ENCODE results near the gene PRKCB. TPM values are rescaled to one million over a fixed set of nuclear protein-coding genes. Genes with fewer than 3 reads are reported as not detected.

PRKCB gene
- total and polyA plus RNA-seq, 7 donors, result 0.13 to 1.5 (median 0.83) TPM

GRCh38 chr16:24009098-24009497 is 173.3 kb downstream of the PRKCB start:
- Histone ChIP-seq H3K4me3 (no peak overlapping the region), H3K27me3 (ENCODE audit: insufficient read depth in 3 of 3, low read length in 2 of 3) (peaks cover 0 to 5% (median 3%) of the 10 kb centered on the region in 3 donors), H3K4me1 (no peaks in the 10 kb centered on the region), H3K9me3 (no peaks in the 10 kb centered on the region), H3K36me3 (ENCODE audit: insufficient read depth in 1 of 2, low read depth in 1 of 2) (no peaks in the 10 kb centered on the region), H3K27ac (no peak overlapping the region)
- intact Hi-C loops (cut with DNase I), result no loop called here
- DNase-seq (no peak), ATAC-seq (no peak)
- TF ChIP-seq, protein P1, sequence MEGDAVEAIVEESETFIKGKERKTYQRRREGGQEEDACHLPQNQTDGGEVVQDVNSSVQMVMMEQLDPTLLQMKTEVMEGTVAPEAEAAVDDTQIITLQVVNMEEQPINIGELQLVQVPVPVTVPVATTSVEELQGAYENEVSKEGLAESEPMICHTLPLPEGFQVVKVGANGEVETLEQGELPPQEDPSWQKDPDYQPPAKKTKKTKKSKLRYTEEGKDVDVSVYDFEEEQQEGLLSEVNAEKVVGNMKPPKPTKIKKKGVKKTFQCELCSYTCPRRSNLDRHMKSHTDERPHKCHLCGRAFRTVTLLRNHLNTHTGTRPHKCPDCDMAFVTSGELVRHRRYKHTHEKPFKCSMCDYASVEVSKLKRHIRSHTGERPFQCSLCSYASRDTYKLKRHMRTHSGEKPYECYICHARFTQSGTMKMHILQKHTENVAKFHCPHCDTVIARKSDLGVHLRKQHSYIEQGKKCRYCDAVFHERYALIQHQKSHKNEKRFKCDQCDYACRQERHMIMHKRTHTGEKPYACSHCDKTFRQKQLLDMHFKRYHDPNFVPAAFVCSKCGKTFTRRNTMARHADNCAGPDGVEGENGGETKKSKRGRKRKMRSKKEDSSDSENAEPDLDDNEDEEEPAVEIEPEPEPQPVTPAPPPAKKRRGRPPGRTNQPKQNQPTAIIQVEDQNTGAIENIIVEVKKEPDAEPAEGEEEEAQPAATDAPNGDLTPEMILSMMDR (IDR thresholded peaks at IDR 0.05), result no peak
- 56 to 75% (median 59%) methylated on average over 4 of the region's 4 CpGs for WGBS, 3 donors

DNA sequence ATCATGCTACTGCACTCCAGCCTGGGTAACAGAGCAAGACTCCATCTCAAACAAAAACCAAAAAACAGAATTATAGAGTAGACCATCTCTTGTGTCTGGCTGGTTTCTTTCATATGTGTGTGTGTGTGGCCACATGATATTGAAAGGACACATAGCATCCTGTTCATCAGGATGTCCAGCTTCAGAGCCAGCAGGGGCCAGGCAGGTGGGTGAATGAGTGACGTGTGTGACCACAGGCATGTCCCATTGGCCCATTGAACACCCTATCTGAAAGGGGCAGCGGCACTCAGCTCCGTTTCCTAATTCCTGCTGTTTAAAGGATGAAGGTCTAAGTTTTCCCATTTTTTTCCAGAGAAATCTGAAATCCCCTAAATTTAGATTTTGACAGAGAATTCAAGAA is 174.2 kb downstream of the PRKCB start:
- peaks cover 0 to 3% (median under 1%) of the 10 kb centered on the region in 3 donors for H3K27me3 ChIP-seq (ENCODE audit: insufficient read depth in 3 of 3, low read length in 2 of 3)

DNA sequence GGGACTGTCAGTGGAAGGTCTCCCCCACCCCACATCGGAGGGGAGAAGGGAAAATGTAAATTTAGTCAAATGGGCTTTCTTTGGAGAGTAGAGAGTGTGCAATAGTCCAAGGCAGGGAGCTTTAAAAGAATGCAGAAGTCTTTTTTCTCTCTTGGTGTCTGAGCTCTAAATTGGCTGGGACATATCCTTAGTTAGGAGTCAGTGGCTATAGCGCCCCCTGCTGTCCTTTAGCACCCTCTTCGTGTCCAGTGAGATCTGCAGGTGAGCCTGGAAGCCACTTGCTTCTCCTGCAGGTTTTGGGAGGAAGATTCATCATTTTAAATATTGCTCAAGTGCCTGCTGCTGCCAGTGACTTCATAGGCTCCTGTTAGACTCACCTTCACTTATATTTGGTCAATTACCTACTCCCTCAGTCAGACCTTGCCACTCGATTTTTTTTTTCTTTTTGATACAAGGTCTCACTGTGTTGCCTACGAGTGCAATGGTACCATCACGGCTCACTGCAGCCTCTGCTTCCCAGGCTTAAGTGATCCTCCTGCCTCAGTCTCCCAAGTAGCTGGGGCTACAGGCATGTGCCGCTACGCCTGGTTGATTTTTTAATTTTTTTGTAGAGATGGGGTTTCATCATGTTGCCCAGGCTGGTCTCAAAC is 174.8 kb downstream of the PRKCB start:
- Histone ChIP-seq H3K27ac (no peak overlapping the region), H3K9me3 (no peaks in the 10 kb centered on the region), H3K4me1 (no peaks in the 10 kb centered on the region), H3K36me3 (ENCODE audit: insufficient read depth in 1 of 2, low read depth in 1 of 2) (no peaks in the 10 kb centered on the region), H3K4me3 (no peak overlapping the region), H3K27me3 (ENCODE audit: insufficient read depth in 3 of 3, low read length in 2 of 3) (peaks cover 0 to 2% (median 0%) of the 10 kb centered on the region in 3 donors)
- DNase-seq, result peak; percentile 41 to 65
- TF ChIP-seq, protein P1 (IDR thresholded peaks at IDR 0.05), result peak; percentile 38
- ATAC-seq, result no peak
- intact Hi-C loops (cut with DNase I), result no loop called here
- 50 to 54% (median 52%) methylated on average over 8 of the region's 8 CpGs for WGBS, 3 donors

More for the DNA sequence above, 174.2 kb downstream of the PRKCB start:
- Histone ChIP-seq H3K36me3 (ENCODE audit: insufficient read depth in 1 of 2, low read depth in 1 of 2) (no peaks in the 10 kb centered on the region), H3K4me1 (no peaks in the 10 kb centered on the region), H3K9me3 (no peaks in the 10 kb centered on the region), H3K4me3 (no peak overlapping the region), H3K27ac (no peak overlapping the region)
- WGBS, 3 donors, result 64 to 71% (median 67%) methylated on average over 3 of the region's 3 CpGs
- ATAC-seq (no peak), DNase-seq (no peak)
- intact Hi-C loops (cut with DNase I), result no loop called here
- TF ChIP-seq, protein P1 (IDR thresholded peaks at IDR 0.05), result no peak

DNA sequence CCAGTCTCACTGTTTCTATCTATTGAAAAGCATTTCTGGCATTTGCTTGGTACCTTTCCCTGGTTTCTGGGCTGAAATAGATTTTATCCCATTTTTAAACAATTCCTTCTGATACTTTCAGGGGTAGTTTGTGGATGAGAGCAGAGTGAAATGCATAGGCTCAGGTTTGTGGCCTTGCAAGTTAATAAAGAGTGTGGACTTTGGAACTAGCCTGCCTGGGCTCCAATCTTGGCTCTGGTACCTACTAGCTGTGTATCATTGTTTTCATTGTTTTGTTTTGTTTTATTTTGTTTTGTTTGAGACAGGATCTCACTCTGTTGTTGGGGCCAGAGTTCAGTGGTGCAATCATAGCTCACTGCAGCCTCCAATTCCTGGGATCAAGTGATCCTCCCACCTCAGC is 175.5 kb downstream of the PRKCB start:
- no peaks in the 10 kb centered on the region for H3K4me1 ChIP-seq
- intact Hi-C loops (cut with DNase I), result no loop called here
- no peak overlapping the region for H3K27ac ChIP-seq
- no peaks in the 10 kb centered on the region for H3K36me3 ChIP-seq (ENCODE audit: insufficient read depth in 1 of 2, low read depth in 1 of 2)
- no peak overlapping the region for H3K4me3 ChIP-seq
- no peaks in the 10 kb centered on the region for H3K9me3 ChIP-seq
- no peak for DNase-seq
- TF ChIP-seq, protein P1 (IDR thresholded peaks at IDR 0.05), result no peak
- no peaks in the 10 kb centered on the region for H3K27me3 ChIP-seq (ENCODE audit: insufficient read depth in 3 of 3, low read length in 2 of 3)
- ATAC-seq, result no peak
